Peyer's patch (tissue), 4 donors: Measurements from ENCODE around the gene TEKTIP1.

Experiments used
- POLR2A ChIP-seq, 2 donors: fragments of 450-650 bp; IDR thresholded peaks; one replicate each; pipeline ENCODE4 v1.5.1; 2017; ENCODE audit warnings: antibody characterized with exemption in 2 of 2, mild to moderate bottlenecking in 2 of 2, moderate library complexity in 2 of 2
- TF ChIP-seq, protein P1 (sequence below), 6 experiments: fragments of 450-650 bp in 4 of 6; fragments of 200-600 bp in 2 of 6; sonication (generic) in 1 of 6; IDR thresholded peaks; one replicate each; pipeline ENCODE4 v1.5.1; 2017 to 2019; ENCODE audit warnings: antibody characterized with exemption in 6 of 6, mild to moderate bottlenecking in 3 of 6, moderate library complexity in 1 of 6

- TF ChIP-seq, protein P1, sequence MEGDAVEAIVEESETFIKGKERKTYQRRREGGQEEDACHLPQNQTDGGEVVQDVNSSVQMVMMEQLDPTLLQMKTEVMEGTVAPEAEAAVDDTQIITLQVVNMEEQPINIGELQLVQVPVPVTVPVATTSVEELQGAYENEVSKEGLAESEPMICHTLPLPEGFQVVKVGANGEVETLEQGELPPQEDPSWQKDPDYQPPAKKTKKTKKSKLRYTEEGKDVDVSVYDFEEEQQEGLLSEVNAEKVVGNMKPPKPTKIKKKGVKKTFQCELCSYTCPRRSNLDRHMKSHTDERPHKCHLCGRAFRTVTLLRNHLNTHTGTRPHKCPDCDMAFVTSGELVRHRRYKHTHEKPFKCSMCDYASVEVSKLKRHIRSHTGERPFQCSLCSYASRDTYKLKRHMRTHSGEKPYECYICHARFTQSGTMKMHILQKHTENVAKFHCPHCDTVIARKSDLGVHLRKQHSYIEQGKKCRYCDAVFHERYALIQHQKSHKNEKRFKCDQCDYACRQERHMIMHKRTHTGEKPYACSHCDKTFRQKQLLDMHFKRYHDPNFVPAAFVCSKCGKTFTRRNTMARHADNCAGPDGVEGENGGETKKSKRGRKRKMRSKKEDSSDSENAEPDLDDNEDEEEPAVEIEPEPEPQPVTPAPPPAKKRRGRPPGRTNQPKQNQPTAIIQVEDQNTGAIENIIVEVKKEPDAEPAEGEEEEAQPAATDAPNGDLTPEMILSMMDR (IDR thresholded peaks at IDR 0.05), result no peak
- TF ChIP-seq POLR2A (IDR thresholded peaks at IDR 0.05), result no peak
Observed at GRCh38 chr19:3539756-3540118, 763 bp downstream of the TEKTIP1 start.
